ENCODE measurements around the gene RSL1D1. TPM values are rescaled to one million over a fixed set of nuclear protein-coding genes. Genes with fewer than 3 reads are reported as not detected.
A peak's percentile ranks its signal among the peaks of the same experiment; 100 is the strongest.

The RSL1D1 gene
- total RNA-seq, result 100 to 1,000 TPM in 1 of 2 donors, 10 to 100 TPM in 1; 75.3 to 123 TPM

GRCh38 chr16:11851294-11852091 is at the start of gene RSL1D1:
Gene RSL1D1, minus strand, starts transcription at chr16:11851542. Its CDS starts 30 bp downstream, at chr16:11851512.
- TF ChIP-seq CTCF (IDR thresholded peaks at IDR 0.05), result no peak
- peak; percentile 91 for DNase-seq (ENCODE audit: low spot score)
- Histone ChIP-seq H3K4me1 (peaks cover 0 to 43% of the 10 kb centered on the region in 2 donors), H3K9me3 (no peaks in the 10 kb centered on the region), H3K27ac (peak within 1 kb of the TSS; percentile 83 to 92), H3K27me3 (no peaks in the 10 kb centered on the region), H3K4me3 (peak within 1 kb of the TSS; percentile 80 to 93), H3K36me3 (peaks cover 27% of the 10 kb centered on the region)

- no peaks in the 10 kb centered on the region for H3K27me3 ChIP-seq
- no peak for DNase-seq (ENCODE audit: low spot score)
- TF ChIP-seq CTCF (IDR thresholded peaks at IDR 0.05), result no peak
These were observed 49.7 kb upstream of the RSL1D1 start for GRCh38 chr16:11901091-11901490.

GRCh38 chr16:11896486-11897176 is 45.3 kb upstream of the RSL1D1 start:
- Histone ChIP-seq H3K4me1 (peaks cover 0 to 8% of the 10 kb centered on the region in 2 donors), H3K36me3 (peaks cover 41% of the 10 kb centered on the region), H3K9me3 (no peaks in the 10 kb centered on the region), H3K4me3 (no peak overlapping the region), H3K27ac (no peak overlapping the region), H3K27me3 (no peaks in the 10 kb centered on the region)
- TF ChIP-seq CTCF (IDR thresholded peaks at IDR 0.05), result no peak
- DNase-seq (ENCODE audit: low spot score), result no peak

More at GRCh38 chr16:11901091-11901490, 49.7 kb upstream of the RSL1D1 start:
- Histone ChIP-seq H3K36me3 (peaks cover 3% of the 10 kb centered on the region), H3K4me3 (no peak overlapping the region), H3K27ac (no peak overlapping the region), H3K4me1 (peaks cover 0 to 8% of the 10 kb centered on the region in 2 donors), H3K9me3 (no peaks in the 10 kb centered on the region)

- Histone ChIP-seq H3K27ac (no peak overlapping the region), H3K36me3 (peaks cover 59% of the 10 kb centered on the region), H3K9me3 (no peaks in the 10 kb centered on the region), H3K4me1 (no peaks in the 10 kb centered on the region), H3K4me3 (no peak overlapping the region), H3K27me3 (no peaks in the 10 kb centered on the region)
- TF ChIP-seq CTCF (IDR thresholded peaks at IDR 0.05), result no peak
- no peak for DNase-seq (ENCODE audit: low spot score)
These were observed 42.2 kb upstream of the RSL1D1 start for GRCh38 chr16:11893571-11893970.

GRCh38 chr16:11892761-11893160 is 41.4 kb upstream of the RSL1D1 start:
- DNase-seq (ENCODE audit: low spot score), result no peak
- Histone ChIP-seq H3K27me3 (no peaks in the 10 kb centered on the region), H3K9me3 (no peaks in the 10 kb centered on the region), H3K36me3 (peaks cover 64% of the 10 kb centered on the region), H3K4me3 (no peak overlapping the region), H3K27ac (no peak overlapping the region), H3K4me1 (no peaks in the 10 kb centered on the region)
- no peak for TF ChIP-seq CTCF (IDR thresholded peaks at IDR 0.05)
